ENCODE measurements around the gene APOH. TPM values are rescaled to one million over a fixed set of nuclear protein-coding genes. Genes with fewer than 3 reads are reported as not detected.

Gene APOH
- total and polyA plus RNA-seq, 12 donors: 0.57 TPM; not detected in 11

- DNase-seq (no peak), ATAC-seq (no peak)
- H3K27me3 ChIP-seq: no peaks in the 10 kb centered on the region
- no peak overlapping the region for H3K4me3 ChIP-seq
- intact Hi-C loops (cut with DNase I): loop anchor here in 1 of 10 donors (10.0 kb wide), 1 partner anchor 665 kb away; no protein-coding TSS in a partner anchor
- no peaks in the 10 kb centered on the region for H3K36me3 ChIP-seq
- no peaks in the 10 kb centered on the region for H3K9me3 ChIP-seq
- TF ChIP-seq CTCF (IDR thresholded peaks at IDR 0.05): no peak
- H3K4me1 ChIP-seq: no peaks in the 10 kb centered on the region
- no peak overlapping the region for H3K27ac ChIP-seq
- 78 to 83% methylated on average over 4 of the region's 4 CpGs for WGBS, 2 donors
Observed at GRCh38 chr17:66229783-66230538, 746 bp upstream of the APOH start.

- no peak overlapping the region for H3K4me3 ChIP-seq
- intact Hi-C loops (cut with DNase I): no loop called here
- no peak for TF ChIP-seq CTCF (IDR thresholded peaks at IDR 0.05)
- peaks cover 0 to 7% (median 0%) of the 10 kb centered on the region in 7 donors for H3K27me3 ChIP-seq
- no peaks in the 10 kb centered on the region for H3K36me3 ChIP-seq
- H3K9me3 ChIP-seq: no peaks in the 10 kb centered on the region
- no peak overlapping the region for H3K27ac ChIP-seq
- no peak for ATAC-seq
- no peaks in the 10 kb centered on the region for H3K4me1 ChIP-seq
- 83 to 86% methylated on average over 4 of the region's 4 CpGs for WGBS, 2 donors
- no peak for DNase-seq
Observed at GRCh38 chr17:66227212-66228045, 1.8 kb downstream of the APOH start.

- no peak overlapping the region for H3K4me3 ChIP-seq
- 82 to 83% methylated on average over 5 of the region's 5 CpGs for WGBS, 2 donors
- H3K27me3 ChIP-seq: peaks cover 0 to 10% (median 0%) of the 10 kb centered on the region in 7 donors
- DNase-seq (no peak), ATAC-seq (no peak)
- no peak for TF ChIP-seq CTCF (IDR thresholded peaks at IDR 0.05)
- no peaks in the 10 kb centered on the region for H3K4me1 ChIP-seq
- H3K36me3 ChIP-seq: no peaks in the 10 kb centered on the region
- intact Hi-C loops (cut with DNase I): no loop called here
- H3K27ac ChIP-seq: no peak overlapping the region
- no peaks in the 10 kb centered on the region for H3K9me3 ChIP-seq
Observed at GRCh38 chr17:66222798-66223350, 6.3 kb downstream of the APOH start.

- ATAC-seq: no peak
- no peaks in the 10 kb centered on the region for H3K4me1 ChIP-seq
- TF ChIP-seq CTCF (IDR thresholded peaks at IDR 0.05): no peak
- DNase-seq: no peak
- no peak overlapping the region for H3K4me3 ChIP-seq
- H3K36me3 ChIP-seq: no peaks in the 10 kb centered on the region
- no peaks in the 10 kb centered on the region for H3K9me3 ChIP-seq
- H3K27me3 ChIP-seq: peaks cover 0 to 10% (median 0%) of the 10 kb centered on the region in 7 donors
- intact Hi-C loops (cut with DNase I): no loop called here
- WGBS, 2 donors: 90 to 92% methylated on average over 11 of the region's 11 CpGs
- H3K27ac ChIP-seq: no peak overlapping the region
Observed at GRCh38 chr17:66221755-66222530, 7.3 kb downstream of the APOH start.
